Hepatocyte (in vitro differentiated cells): Measurements from ENCODE around the gene THSD4.

Source experiments
- EZH2 ChIP-seq: fragments of 200-600 bp; sonication (generic); IDR thresholded peaks from 2 replicates; pipeline ENCODE4 v1.6.1; 2016; ENCODE audit warnings: antibody characterized with exemption, mild to moderate bottlenecking, borderline replicate concordance
- EZH2phosphoT487 ChIP-seq: fragments of 200-600 bp; sonication (generic); IDR thresholded peaks from one replicate; pipeline ENCODE4 v1.6.1; 2018; ENCODE audit warnings: antibody characterized with exemption, mild to moderate bottlenecking, low read depth, moderate library complexity; ENCODE audit not compliant: unreplicated experiment, severe bottlenecking
- TF ChIP-seq, protein P1 (sequence below): fragments of 200-600 bp; sonication (generic); IDR thresholded peaks from 2 replicates; pipeline ENCODE4 v1.5.1; 2016; ENCODE audit warnings: antibody characterized with exemption, mild to moderate bottlenecking; ENCODE audit not compliant: poor library complexity

DNA sequence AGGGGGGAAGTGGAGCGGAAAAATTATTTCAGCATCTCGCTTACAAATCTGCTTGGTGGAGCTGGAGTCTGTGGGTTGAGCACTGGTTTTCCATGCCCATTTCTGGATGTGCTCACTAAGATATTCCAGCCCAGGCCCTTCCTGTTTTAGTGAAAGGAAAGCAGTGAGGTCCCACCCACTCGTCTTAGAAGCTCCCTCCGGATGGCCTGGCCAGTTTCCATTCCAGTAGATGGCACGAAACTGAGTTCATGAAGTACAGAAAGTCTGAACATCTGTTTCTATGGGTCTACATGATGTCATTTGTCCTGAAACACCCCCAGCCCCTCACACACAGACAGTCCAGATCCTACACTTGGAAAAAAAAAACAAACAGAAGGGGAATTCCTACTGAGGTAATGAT is 31.9 kb upstream of the THSD4 start:
- TF ChIP-seq EZH2 (no peak), EZH2phosphoT487 (no peak)
- TF ChIP-seq, protein P1, sequence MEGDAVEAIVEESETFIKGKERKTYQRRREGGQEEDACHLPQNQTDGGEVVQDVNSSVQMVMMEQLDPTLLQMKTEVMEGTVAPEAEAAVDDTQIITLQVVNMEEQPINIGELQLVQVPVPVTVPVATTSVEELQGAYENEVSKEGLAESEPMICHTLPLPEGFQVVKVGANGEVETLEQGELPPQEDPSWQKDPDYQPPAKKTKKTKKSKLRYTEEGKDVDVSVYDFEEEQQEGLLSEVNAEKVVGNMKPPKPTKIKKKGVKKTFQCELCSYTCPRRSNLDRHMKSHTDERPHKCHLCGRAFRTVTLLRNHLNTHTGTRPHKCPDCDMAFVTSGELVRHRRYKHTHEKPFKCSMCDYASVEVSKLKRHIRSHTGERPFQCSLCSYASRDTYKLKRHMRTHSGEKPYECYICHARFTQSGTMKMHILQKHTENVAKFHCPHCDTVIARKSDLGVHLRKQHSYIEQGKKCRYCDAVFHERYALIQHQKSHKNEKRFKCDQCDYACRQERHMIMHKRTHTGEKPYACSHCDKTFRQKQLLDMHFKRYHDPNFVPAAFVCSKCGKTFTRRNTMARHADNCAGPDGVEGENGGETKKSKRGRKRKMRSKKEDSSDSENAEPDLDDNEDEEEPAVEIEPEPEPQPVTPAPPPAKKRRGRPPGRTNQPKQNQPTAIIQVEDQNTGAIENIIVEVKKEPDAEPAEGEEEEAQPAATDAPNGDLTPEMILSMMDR: no peak
